HT1080 (cell line): Measurements from ENCODE around the gene NAV2. TPM values are rescaled to one million over a fixed set of nuclear protein-coding genes. Genes with fewer than 3 reads are reported as not detected.

Experiments
- DNase-seq: peaks from one replicate; pipeline ENCODE4 v3.0.0-alpha.2; 2015; ENCODE audit warnings: low read depth
- total RNA-seq: library from RNA; depleted of rRNA; stranded (reverse); fragments of >200 nt; shearing (Covaris generic); gene quantifications from 2 replicates; pipeline ENCODE4 v1.2.3, GENCODE V29; 2014

NAV2 gene
- total RNA-seq, 1 experiment from 2014 or later, result 2.2 TPM

DNA sequence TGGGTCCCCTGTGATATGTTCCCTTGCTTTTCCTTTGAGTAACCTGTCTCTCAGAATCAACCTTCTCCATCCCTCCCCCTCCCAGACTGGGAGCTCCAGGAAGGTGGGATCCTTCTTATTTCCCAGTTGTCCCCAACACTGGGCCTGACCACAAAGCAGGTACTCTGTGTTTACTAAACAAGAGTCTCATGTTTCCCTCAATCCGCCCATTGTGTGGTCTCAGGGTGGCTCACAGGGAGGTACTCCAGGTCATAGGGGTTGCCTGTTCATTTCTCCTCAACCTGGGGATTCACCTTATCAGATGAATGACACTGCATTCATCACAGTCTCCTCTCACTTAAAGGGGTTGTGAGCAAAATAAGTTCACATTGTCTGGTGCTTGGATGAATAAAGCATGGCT lies 26.4 kb upstream of the NAV2 start:
- no peak for DNase-seq

GRCh38 chr11:19687392-19687791 lies 25.2 kb upstream of the NAV2 start:
- no peak for DNase-seq

GRCh38 chr11:19689281-19690000 lies 23.2 kb upstream of the NAV2 start:
- DNase-seq, result no peak

GRCh38 chr11:19690885-19691284 lies 21.8 kb upstream of the NAV2 start:
- DNase-seq, result no peak

GRCh38 chr11:19691815-19692500 lies 20.7 kb upstream of the NAV2 start:
- no peak for DNase-seq

- no peak for DNase-seq
Measured at GRCh38 chr11:19693146-19693545, 19.5 kb upstream of the NAV2 start.

- no peak for DNase-seq
Measured at GRCh38 chr11:19694796-19695345, 17.8 kb upstream of the NAV2 start.

- no peak for DNase-seq
Measured at GRCh38 chr11:19696073-19696472, 16.6 kb upstream of the NAV2 start.

DNA sequence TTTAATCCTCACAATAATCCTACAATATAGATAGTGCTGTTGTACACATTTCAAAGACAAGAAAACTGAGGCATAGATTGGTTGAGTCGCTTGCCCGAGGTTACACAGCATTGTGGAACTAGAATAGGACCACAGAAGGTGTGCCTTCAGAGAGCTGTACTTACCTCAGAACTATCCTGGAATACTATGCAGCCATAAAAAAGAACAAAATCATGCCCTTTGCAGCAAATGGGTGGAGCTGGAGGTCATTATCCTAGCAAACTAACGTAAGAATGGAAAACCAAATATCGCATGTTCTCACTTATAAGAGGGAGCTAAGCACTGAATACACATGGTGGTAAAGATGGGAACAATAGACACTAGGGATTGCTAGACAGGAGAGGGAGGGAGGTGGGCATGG lies 15.7 kb upstream of the NAV2 start:
- no peak for DNase-seq

- DNase-seq, result no peak
Measured at GRCh38 chr11:19697721-19698121, 14.9 kb upstream of the NAV2 start.

DNA sequence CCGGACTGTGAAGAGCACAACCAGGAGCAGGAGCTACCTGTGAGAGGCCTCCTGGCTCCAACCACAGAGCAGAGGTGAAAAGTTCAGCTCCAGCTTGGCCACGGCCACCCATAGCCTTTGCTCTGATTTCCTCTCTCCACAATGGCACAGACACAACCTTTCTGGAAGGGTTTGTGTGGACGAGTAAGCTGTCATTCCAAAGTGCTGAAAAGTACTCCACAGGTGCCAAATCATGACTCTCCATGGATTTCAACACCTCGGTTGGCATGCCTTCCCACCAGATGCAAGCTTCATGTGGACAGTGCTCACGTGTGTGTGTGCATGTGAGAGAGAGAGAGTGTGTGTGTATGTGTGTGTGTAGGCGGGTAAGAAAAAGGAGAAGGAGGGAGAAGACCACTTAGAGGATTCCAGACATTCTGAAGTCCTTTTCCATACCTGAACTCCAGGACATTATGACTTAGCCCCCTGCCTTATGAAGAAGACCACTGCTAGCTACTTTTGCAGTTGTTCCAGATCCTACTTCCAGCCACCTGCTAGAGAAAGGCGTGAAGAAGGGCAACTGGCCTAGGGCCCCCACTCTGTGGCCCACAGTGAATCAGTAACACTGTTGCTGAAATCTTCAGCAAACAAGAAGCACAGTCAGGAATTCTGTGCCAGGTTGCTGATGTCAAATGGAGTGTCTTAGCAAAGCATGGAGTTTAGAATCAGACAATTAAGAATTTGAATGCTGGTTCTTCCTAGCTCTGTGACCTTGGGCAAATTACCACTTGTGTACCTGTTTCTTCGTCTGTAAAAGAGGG lies 13.9 kb upstream of the NAV2 start:
- DNase-seq, result peak; percentile 29

- no peak for DNase-seq
Measured at GRCh38 chr11:19701421-19701820, 11.2 kb upstream of the NAV2 start.

DNA sequence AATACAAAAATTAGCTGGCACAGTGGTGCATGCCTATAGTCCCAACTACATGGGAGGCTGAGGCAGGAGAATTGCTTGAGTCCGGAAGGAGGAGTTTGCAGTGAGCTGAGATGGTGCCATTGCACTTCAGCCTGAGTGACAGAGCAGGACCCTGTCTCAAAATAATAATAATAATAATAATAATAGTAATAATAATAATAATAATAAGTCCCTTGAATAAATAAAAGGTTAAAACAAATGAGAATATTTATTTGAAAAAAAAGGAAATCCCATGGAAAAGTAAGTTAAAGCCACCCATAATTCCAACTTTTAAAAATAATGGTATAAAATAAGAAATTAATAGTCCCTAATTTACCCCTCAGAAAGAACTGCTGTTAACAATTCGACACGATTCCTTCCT lies 10.0 kb upstream of the NAV2 start:
- DNase-seq, result no peak

- DNase-seq, result no peak
Measured at GRCh38 chr11:19703211-19703610, 9.4 kb upstream of the NAV2 start.

- no peak for DNase-seq
Measured at GRCh38 chr11:19704213-19704612, 8.4 kb upstream of the NAV2 start.

DNA sequence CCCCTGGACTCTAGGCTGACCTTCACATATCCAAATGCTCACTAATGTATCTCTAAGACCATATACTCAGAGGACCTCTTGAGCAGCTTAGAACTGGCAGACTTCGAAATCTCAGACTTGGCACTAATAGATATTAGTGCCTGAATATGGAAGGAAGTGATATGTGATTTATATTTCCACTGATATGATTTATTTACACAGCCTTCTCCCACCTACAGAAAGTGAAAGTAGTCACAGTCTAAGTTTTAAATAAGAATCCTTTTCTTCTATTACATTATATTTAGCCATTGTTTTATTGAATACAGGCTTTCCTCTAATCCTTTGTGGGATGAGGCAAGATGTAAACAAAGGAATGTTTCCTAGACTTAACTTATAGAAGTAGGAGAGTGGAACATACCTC lies 6.7 kb upstream of the NAV2 start:
- no peak for DNase-seq

DNA sequence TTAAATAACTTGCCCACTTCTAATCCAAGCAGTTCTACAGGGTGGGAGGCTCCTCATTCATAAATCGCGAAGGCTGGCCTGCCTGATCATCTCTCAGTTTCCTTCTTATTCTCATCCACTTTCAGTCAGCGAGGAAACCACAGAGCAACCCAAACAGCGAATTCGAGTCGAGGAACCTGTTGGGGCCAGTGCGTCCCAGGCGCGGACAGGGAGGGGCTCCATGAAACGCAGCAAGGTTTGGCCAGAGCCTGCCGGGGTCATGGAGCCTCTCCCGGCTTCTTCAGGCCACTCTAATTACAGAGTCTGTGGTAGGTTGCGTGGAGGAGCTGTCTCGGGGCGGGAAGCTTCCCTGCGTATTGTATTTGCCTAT lies 741 bp upstream of the NAV2 start:
- no peak for DNase-seq

DNA sequence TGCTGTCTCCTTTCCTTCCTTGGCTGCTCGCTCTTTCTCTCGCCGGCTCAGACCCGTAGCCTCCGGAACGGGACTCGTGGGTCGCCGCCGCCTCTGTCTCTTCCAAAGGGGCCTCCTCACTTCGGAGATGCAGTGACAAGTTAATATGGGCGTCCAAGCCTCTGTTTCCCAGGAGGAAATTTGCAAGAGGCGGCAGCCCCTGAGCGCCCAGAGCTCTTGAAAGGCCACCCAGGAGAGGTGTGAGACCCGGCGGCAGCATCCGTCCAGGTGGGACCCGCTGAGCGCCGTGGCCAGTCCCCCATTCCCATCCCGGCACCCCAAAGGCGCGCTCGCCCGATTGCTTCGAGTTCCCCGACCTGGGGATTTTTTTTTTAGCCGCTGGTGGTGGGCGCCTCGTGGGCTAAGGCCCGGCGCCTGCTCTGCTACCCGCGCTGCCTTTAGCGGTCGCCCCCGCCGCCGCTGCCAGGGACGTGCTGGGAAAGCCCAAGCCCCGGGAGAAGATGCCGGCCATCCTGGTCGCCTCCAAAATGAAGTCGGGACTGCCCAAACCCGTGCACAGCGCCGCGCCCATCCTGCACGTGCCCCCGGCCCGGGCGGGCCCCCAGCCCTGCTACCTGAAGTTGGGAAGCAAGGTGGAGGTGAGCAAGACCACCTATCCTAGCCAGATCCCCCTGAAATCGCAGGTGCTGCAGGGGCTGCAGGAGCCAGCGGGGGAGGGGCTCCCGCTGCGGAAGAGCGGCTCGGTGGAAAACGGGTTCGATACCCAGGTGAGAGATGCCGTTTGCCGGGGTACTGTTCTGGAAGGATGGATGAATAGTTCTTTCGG lies 772 bp downstream of the NAV2 start:
- peak; percentile 22 for DNase-seq

GRCh38 chr11:19714022-19714386 lies 1.4 kb downstream of the NAV2 start:
- no peak for DNase-seq

DNA sequence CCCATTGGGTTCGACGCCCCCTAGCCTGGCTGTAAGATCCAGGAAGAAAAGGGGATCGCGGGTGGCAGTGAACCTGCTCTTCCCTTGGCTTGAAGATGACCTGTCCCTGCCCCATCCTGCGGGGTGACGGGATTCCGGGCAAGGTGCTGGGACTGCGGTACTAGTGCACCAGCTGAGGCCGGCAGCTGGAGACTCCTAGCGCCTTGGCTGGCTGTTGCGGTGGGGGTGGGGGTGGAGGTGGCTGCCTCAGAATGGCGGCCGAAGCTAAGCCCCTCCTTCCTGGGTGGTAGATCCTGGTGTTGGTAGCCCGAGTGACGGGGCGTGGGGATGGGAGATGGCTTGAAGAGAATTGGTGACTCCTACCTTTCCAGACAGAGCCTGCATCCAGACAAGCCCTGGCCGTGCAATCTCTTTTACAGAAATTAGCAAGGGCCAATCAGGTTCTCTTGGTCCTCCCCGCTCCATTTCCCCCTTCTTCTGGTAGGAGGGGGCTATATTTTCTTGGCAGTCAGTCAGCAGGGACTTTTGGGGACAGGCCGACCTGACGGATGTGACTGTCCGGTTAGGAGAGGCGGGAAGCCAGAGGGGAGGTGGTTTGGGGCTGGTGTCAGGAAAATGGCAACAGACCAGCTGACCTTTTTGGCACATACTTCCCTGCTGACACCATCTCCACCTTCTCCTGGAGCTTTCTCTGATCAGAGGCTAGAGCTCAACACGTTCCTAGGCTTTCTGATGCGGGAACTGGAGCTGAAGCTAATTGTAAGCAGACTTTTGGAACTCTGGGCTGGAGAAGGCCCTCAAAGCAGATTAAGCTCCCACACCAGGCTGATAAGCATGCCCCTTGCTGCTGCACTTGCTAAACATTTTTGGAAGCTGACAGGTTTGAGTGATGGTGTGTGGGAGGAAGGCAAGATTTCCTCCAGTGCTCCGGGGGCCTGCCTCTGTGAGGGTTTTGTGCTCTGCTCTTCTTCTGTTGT lies 2.0 kb downstream of the NAV2 start:
- DNase-seq, result peak; percentile 58
